Fibroblast of lung (primary cell): ENCODE measurements around the gene ZBTB37. TPM values are rescaled to one million over a fixed set of nuclear protein-coding genes. Genes with fewer than 3 reads are reported as not detected.
"Not testable (repeated sequence)": the region's sequence is repeated elsewhere in the genome, so short reads cannot be mapped to it uniquely, and the experiment has no call there.

Experiments used
- DNase-seq, 2 donors: peaks; one replicate each; pipeline versions ENCODE4 v3.0.0 to v3.0.0-alpha.2; 2010; ENCODE audit warnings: low read depth in 2 of 2
- H2AFZ ChIP-seq: 2 replicates; pipeline ENCODE4 v1.5.1; 2012; ENCODE audit warnings: low read length, control low read depth, inconsistent platforms
- H3K27ac ChIP-seq: 2 replicates; pipeline ENCODE4 v1.5.1; 2011; ENCODE audit warnings: low read length, control low read depth; ENCODE audit not compliant: insufficient read depth
- H3K27me3 ChIP-seq: 2 replicates; pipeline ENCODE4 v1.5.1; 2011; ENCODE audit warnings: mild to moderate bottlenecking, low read length; ENCODE audit not compliant: control insufficient read depth, insufficient read depth
- H3K36me3 ChIP-seq: 2 replicates; pipeline ENCODE4 v1.5.1; 2011; ENCODE audit warnings: low read length; ENCODE audit not compliant: control insufficient read depth, insufficient read depth
- H3K4me1 ChIP-seq: 2 replicates; pipeline ENCODE4 v1.5.1; 2011; ENCODE audit warnings: low read length; ENCODE audit not compliant: control insufficient read depth, insufficient read depth; ENCODE audit errors: extremely low read depth
- H3K4me2 ChIP-seq: 2 replicates; pipeline ENCODE4 v1.5.1; 2011; ENCODE audit warnings: low read length, control low read depth; ENCODE audit not compliant: insufficient read depth; ENCODE audit errors: extremely low read depth
- H3K4me3 ChIP-seq, 4 experiments: fragments of 200-600 bp in 1 of 4; sonication (generic) in 1 of 4; replicated peaks in 1 of 4; 2 replicates each; pipeline ENCODE4 v1.5.1; 2011 to 2016; ENCODE audit warnings: low read length in 4 of 4, low read depth in 3 of 4, mild to moderate bottlenecking in 3 of 4, control low read depth in 2 of 4, inconsistent platforms in 1 of 4, mixed read lengths in 1 of 4; ENCODE audit not compliant: insufficient read depth in 1 of 4; ENCODE audit errors: control extremely low read depth in 1 of 4
- H3K79me2 ChIP-seq: 2 replicates; pipeline ENCODE4 v1.5.1; 2012; ENCODE audit warnings: mild to moderate bottlenecking, low read length, inconsistent platforms; ENCODE audit not compliant: control insufficient read depth, insufficient read depth
- H3K9ac ChIP-seq: 2 replicates; pipeline ENCODE4 v1.5.1; 2011; ENCODE audit warnings: mild to moderate bottlenecking, low read length, control low read depth; ENCODE audit not compliant: insufficient read depth
- H3K9me3 ChIP-seq: 2 replicates; pipeline ENCODE4 v1.5.1; 2012; ENCODE audit warnings: low read depth, low read length; ENCODE audit not compliant: control insufficient read depth, insufficient read depth
- H4K20me1 ChIP-seq: 2 replicates; pipeline ENCODE4 v1.5.1; 2011; ENCODE audit warnings: low read length; ENCODE audit not compliant: control insufficient read depth, insufficient read depth; ENCODE audit errors: extremely low read depth
- CTCF ChIP-seq, 2 donors: IDR thresholded peaks in 1 of 2; conservative IDR thresholded peaks in 1 of 2; 1 replicate in 1 of 2; 2 replicates in 1 of 2; pipeline ENCODE4 v1.5.1; 2011 to 2012; ENCODE audit warnings: low read length in 2 of 2, control low read depth in 1 of 2, inconsistent platforms in 1 of 2, low read depth in 1 of 2, mild to moderate bottlenecking in 1 of 2
- EZH2 ChIP-seq: IDR thresholded peaks from 2 replicates; pipeline ENCODE4 v1.5.1; 2012; ENCODE audit warnings: low read length, control low read depth, mild to moderate bottlenecking; ENCODE audit errors: missing control alignments
- polyA plus RNA-seq, 2 donors: library from polyadenylated mRNA; depleted of rRNA in 1 of 2; stranded (reverse) in 1 of 2; unstranded in 1 of 2; fragments of >200 nt; gene quantifications; 2 replicates each; pipeline ENCODE4 v1.2.1, GENCODE V29; 2011 to 2012; ENCODE audit warnings: missing spikeins in 1 of 2
- total RNA-seq: library from RNA; depleted of rRNA; stranded (reverse); fragments of >200 nt; gene quantifications from 2 replicates; pipeline ENCODE4 v1.2.1, GENCODE V29; 2014

ZBTB37 gene
- total and polyA plus RNA-seq, 2 donors (not counting 1 experiment from before 2014, with no cell fraction given), result 3.0 to 8.3 TPM

- H3K4me2 ChIP-seq, result no peak overlapping the region
- no peaks in the 10 kb centered on the region for H4K20me1 ChIP-seq
- TF ChIP-seq EZH2 (no peak), CTCF (conservative IDR thresholded peaks at IDR 0.05 in 1 of 2, IDR thresholded peaks at IDR 0.05 in 1 of 2; ENCODE audit: low read depth in 1 of 2, low read length in 2 of 2) (no peak)
- H3K79me2 ChIP-seq, result no peaks in the 10 kb centered on the region
- H2AFZ ChIP-seq, result no peak overlapping the region
- no peaks in the 10 kb centered on the region for H3K36me3 ChIP-seq
- H3K4me1 ChIP-seq, result no peaks in the 10 kb centered on the region
- H3K9me3 ChIP-seq, result no peaks in the 10 kb centered on the region
- H3K27ac ChIP-seq, result no peak overlapping the region
- H3K4me3 ChIP-seq, result no peak overlapping the region
- no peaks in the 10 kb centered on the region for H3K27me3 ChIP-seq
- DNase-seq, result no peak
- H3K9ac ChIP-seq, result no peak overlapping the region
These were observed 52.7 kb downstream of the ZBTB37 start for GRCh38 chr1:173920861-173921260.

- no peak for TF ChIP-seq CTCF (conservative IDR thresholded peaks at IDR 0.05 in 1 of 2, IDR thresholded peaks at IDR 0.05 in 1 of 2; ENCODE audit: low read depth in 1 of 2, low read length in 2 of 2)
- no peak for TF ChIP-seq EZH2
- Histone ChIP-seq H3K27ac (no peak overlapping the region), H3K4me2 (no peak overlapping the region), H3K79me2 (no peaks in the 10 kb centered on the region), H4K20me1 (no peaks in the 10 kb centered on the region), H3K9ac (no peak overlapping the region), H3K36me3 (no peaks in the 10 kb centered on the region), H2AFZ (no peak overlapping the region), H3K9me3 (no peaks in the 10 kb centered on the region), H3K27me3 (no peaks in the 10 kb centered on the region), H3K4me1 (no peaks in the 10 kb centered on the region), H3K4me3 (no peak overlapping the region)
- DNase-seq, result no peak
These were observed 57.4 kb downstream of the ZBTB37 start for GRCh38 chr1:173925306-173926242.

- not testable (repeated sequence) for DNase-seq, H3K4me2 ChIP-seq, H2AFZ ChIP-seq, H3K27me3 ChIP-seq, H4K20me1 ChIP-seq, H3K27ac ChIP-seq, H3K9me3 ChIP-seq, H3K4me3 ChIP-seq, H3K79me2 ChIP-seq, H3K4me1 ChIP-seq, H3K9ac ChIP-seq, H3K36me3 ChIP-seq
These were observed 62.4 kb downstream of the ZBTB37 start for GRCh38 chr1:173930541-173930940.
